Measurements from ENCODE around the gene NTF4.
"Not testable (repeated sequence)": the region's sequence is repeated elsewhere in the genome, so short reads cannot be mapped to it uniquely, and the experiment has no call there.

DNA sequence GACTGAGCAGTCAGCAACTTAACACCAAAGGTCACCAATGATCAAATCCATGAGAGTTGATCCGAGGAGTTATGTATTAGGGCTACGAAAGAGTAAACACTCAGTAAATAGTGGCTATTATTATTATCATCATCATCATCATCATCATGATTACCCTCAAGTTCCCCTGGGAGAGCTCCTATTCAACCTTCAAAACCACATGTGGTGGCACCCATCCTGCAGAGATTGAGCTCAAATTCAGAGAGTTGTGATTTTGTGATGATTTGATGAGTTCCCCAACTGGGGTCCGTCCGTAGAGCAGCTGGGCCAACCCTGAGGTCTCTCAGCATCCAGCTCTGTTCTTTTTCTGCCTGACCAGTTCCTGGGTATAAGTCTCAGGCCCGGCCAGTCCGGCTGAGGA, 39.5 kb downstream of the NTF4 start:
- not testable (repeated sequence) for TF ChIP-seq ETV5 (CRISPR knock-in tag; IDR thresholded peaks at IDR 0.05; ENCODE audit: borderline replicate concordance); HMG20A (CRISPR knock-in tag; IDR thresholded peaks at IDR 0.05; ENCODE audit: borderline replicate concordance); THAP7 (CRISPR knock-in tag; IDR thresholded peaks at IDR 0.05); ZNF335 (CRISPR knock-in tag; IDR thresholded peaks at IDR 0.05); TFAP4 (IDR thresholded peaks at IDR 0.05; ENCODE audit: borderline replicate concordance, low read depth); BHLHE40 (IDR thresholded peaks at IDR 0.05; ENCODE audit: low read length); ELF1 (CRISPR knock-in tag; IDR thresholded peaks at IDR 0.05); EP300 (IDR thresholded peaks at IDR 0.05; ENCODE audit: low read depth in 2 of 2, low read length in 2 of 2); EP300 (CRISPR knock-in tag; IDR thresholded peaks at IDR 0.05; ENCODE audit: borderline replicate concordance); HNRNPUL1 (IDR thresholded peaks at IDR 0.05; ENCODE audit: low read depth, low read length); ZNF704 (CRISPR knock-in tag; IDR thresholded peaks at IDR 0.05; ENCODE audit: borderline replicate concordance); USF2 (IDR thresholded peaks at IDR 0.05; ENCODE audit: low read depth, low read length); USF2 (CRISPR knock-in tag; IDR thresholded peaks at IDR 0.05; ENCODE audit: borderline replicate concordance)

All from HepG2 (cell line).